ENCODE results near the gene CDK14.

GRCh38 chr7:90660100-90660499, 64.0 kb downstream of the CDK14 start:
- no peak for TF ChIP-seq POLR2AphosphoS5 (IDR thresholded peaks at IDR 0.05; ENCODE audit: low read depth, low read length)
- TF ChIP-seq TAF1 (IDR thresholded peaks at IDR 0.05; ENCODE audit: borderline replicate concordance, low read depth, low read length): no peak
- no peak for TF ChIP-seq POLR2A (IDR thresholded peaks at IDR 0.05; ENCODE audit: low read depth, low read length)
